ENCODE data around the gene OTUD5.

OTUD5 gene

GRCh38 chrX:48920718-48921104, 36.7 kb downstream of the OTUD5 start:
- H3K27me3 ChIP-seq (ENCODE audit: insufficient read depth, poor library complexity, severe bottlenecking) = no peaks in the 10 kb centered on the region
- no peak overlapping the region for H3K4me3 ChIP-seq (replicated peaks; ENCODE audit: insufficient read depth, low read length)
- no peak for DNase-seq (ENCODE audit: low read depth in 1 of 2, low spot score in 1 of 2)
- H3K27ac ChIP-seq (replicated peaks) = no peak overlapping the region
- no peak for TF ChIP-seq GABPA (IDR thresholded peaks at IDR 0.05; ENCODE audit: low read depth)
- TF ChIP-seq CTCF (IDR thresholded peaks at IDR 0.05; ENCODE audit: insufficient read depth, low read length) = no peak
- no peak for TF ChIP-seq POLR2AphosphoS5 (IDR thresholded peaks at IDR 0.05; ENCODE audit: low read depth)
- TF ChIP-seq, protein P1, sequence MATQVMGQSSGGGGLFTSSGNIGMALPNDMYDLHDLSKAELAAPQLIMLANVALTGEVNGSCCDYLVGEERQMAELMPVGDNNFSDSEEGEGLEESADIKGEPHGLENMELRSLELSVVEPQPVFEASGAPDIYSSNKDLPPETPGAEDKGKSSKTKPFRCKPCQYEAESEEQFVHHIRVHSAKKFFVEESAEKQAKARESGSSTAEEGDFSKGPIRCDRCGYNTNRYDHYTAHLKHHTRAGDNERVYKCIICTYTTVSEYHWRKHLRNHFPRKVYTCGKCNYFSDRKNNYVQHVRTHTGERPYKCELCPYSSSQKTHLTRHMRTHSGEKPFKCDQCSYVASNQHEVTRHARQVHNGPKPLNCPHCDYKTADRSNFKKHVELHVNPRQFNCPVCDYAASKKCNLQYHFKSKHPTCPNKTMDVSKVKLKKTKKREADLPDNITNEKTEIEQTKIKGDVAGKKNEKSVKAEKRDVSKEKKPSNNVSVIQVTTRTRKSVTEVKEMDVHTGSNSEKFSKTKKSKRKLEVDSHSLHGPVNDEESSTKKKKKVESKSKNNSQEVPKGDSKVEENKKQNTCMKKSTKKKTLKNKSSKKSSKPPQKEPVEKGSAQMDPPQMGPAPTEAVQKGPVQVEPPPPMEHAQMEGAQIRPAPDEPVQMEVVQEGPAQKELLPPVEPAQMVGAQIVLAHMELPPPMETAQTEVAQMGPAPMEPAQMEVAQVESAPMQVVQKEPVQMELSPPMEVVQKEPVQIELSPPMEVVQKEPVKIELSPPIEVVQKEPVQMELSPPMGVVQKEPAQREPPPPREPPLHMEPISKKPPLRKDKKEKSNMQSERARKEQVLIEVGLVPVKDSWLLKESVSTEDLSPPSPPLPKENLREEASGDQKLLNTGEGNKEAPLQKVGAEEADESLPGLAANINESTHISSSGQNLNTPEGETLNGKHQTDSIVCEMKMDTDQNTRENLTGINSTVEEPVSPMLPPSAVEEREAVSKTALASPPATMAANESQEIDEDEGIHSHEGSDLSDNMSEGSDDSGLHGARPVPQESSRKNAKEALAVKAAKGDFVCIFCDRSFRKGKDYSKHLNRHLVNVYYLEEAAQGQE (IDR thresholded peaks at IDR 0.05; ENCODE audit: insufficient replicate concordance, low read depth) = no peak
- TF ChIP-seq SPI1 (IDR thresholded peaks at IDR 0.05; ENCODE audit: borderline replicate concordance, low read depth) = no peak

GRCh38 chrX:48919947-48920717, 37.3 kb downstream of the OTUD5 start:
- Histone ChIP-seq H3K27ac (replicated peaks) (no peak overlapping the region), H3K4me3 (replicated peaks; ENCODE audit: insufficient read depth, low read length) (no peak overlapping the region), H3K27me3 (ENCODE audit: insufficient read depth, poor library complexity, severe bottlenecking) (no peaks in the 10 kb centered on the region)
- TF ChIP-seq POLR2AphosphoS5 (IDR thresholded peaks at IDR 0.05; ENCODE audit: low read depth) (no peak), GABPA (IDR thresholded peaks at IDR 0.05; ENCODE audit: low read depth) (no peak), SPI1 (IDR thresholded peaks at IDR 0.05; ENCODE audit: borderline replicate concordance, low read depth) (no peak), CTCF (IDR thresholded peaks at IDR 0.05; ENCODE audit: insufficient read depth, low read length) (no peak)
- TF ChIP-seq, protein P1 (IDR thresholded peaks at IDR 0.05; ENCODE audit: insufficient replicate concordance, low read depth) = no peak
- DNase-seq (ENCODE audit: low read depth in 1 of 2, low spot score in 1 of 2) = no peak

GRCh38 chrX:48919360-48919841, 38.0 kb downstream of the OTUD5 start:
- no peak for TF ChIP-seq SPI1 (IDR thresholded peaks at IDR 0.05; ENCODE audit: borderline replicate concordance, low read depth)
- TF ChIP-seq CTCF (IDR thresholded peaks at IDR 0.05; ENCODE audit: insufficient read depth, low read length) = no peak
- no peak for TF ChIP-seq GABPA (IDR thresholded peaks at IDR 0.05; ENCODE audit: low read depth)
- no peak for TF ChIP-seq POLR2AphosphoS5 (IDR thresholded peaks at IDR 0.05; ENCODE audit: low read depth)
- TF ChIP-seq, protein P1 (IDR thresholded peaks at IDR 0.05; ENCODE audit: insufficient replicate concordance, low read depth) = no peak
- H3K27ac ChIP-seq (replicated peaks) = peak overlapping the region; percentile 86
- no peaks in the 10 kb centered on the region for H3K27me3 ChIP-seq (ENCODE audit: insufficient read depth, poor library complexity, severe bottlenecking)
- DNase-seq (ENCODE audit: low read depth in 1 of 2, low spot score in 1 of 2) = no peak
- H3K4me3 ChIP-seq (replicated peaks; ENCODE audit: insufficient read depth, low read length) = peak overlapping the region; percentile 71
